Measurements from ENCODE around the gene PGAP3. TPM values are rescaled to one million over a fixed set of nuclear protein-coding genes. Genes with fewer than 3 reads are reported as not detected.

PGAP3 gene
- total and polyA plus RNA-seq, 2 of the 4 experiments (the other 2 are of a cell fraction) = 4.3 to 9.8 TPM

DNA sequence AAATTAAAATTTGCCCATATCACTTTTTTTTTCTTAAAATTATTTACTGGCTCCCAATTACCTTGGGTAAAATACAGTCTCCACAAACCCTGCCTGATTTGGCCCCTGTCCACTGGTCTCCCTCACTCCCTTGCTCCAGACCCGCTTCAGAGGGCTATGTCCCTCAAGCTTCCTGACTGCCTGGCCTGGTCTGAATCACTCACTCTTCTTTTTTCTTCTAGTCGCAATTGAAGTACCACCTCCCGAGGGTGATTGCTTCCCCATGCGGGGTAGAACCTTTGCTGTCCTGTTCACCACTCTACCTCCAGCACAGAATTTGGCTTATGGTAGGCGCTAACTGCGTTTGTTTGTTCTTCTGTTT, 598 bp upstream of the PGAP3 start:
- ChIA-PET CTCF (interaction anchor here (1.3 to 2.3 kb wide), 4 partner anchors 11 to 67 kb away, joined by 3 to 7 read pairs (median 5); partner anchors contain the start of gene ERBB2), POLR2A (ENCODE audit: unreplicated experiment) (interaction anchor here (0.6 to 1.0 kb wide), 3 partner anchors 8 to 296 kb away, joined by 4 to 7 read pairs (median 4); partner anchors contain the start of gene ERBB2)
- H4K91ac ChIP-seq (ENCODE audit: insufficient read depth, low read depth, low read length) = peak overlapping the region; percentile 67
- peak overlapping the region; percentile 95 for H3K4me2 ChIP-seq (ENCODE audit: low read depth, low read length)
- H3K4ac ChIP-seq (ENCODE audit: low read depth, low read length) = peak overlapping the region; percentile 93
- no peak overlapping the region for H2BK20ac ChIP-seq (ENCODE audit: low read depth, low read length)
- H3K23ac ChIP-seq (ENCODE audit: low read depth, low read length) = peak overlapping the region; percentile 66
- TF ChIP-seq CEBPB (IDR thresholded peaks at IDR 0.05; ENCODE audit: low read depth, low read length) = no peak
- TF ChIP-seq MAFK (IDR thresholded peaks at IDR 0.05; ENCODE audit: low read depth, low read length) = no peak
- TF ChIP-seq, protein P1, sequence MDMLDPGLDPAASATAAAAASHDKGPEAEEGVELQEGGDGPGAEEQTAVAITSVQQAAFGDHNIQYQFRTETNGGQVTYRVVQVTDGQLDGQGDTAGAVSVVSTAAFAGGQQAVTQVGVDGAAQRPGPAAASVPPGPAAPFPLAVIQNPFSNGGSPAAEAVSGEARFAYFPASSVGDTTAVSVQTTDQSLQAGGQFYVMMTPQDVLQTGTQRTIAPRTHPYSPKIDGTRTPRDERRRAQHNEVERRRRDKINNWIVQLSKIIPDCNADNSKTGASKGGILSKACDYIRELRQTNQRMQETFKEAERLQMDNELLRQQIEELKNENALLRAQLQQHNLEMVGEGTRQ (IDR thresholded peaks at IDR 0.05; ENCODE audit: low read depth, low read length) = no peak
- no peak for TF ChIP-seq SMC3 (IDR thresholded peaks at IDR 0.05; ENCODE audit: low read depth, low read length)
- TF ChIP-seq MAZ (IDR thresholded peaks at IDR 0.05; ENCODE audit: borderline replicate concordance, low read depth, low read length) = no peak
- no peak for TF ChIP-seq FOS (IDR thresholded peaks at IDR 0.05; ENCODE audit: low read depth, low read length)
- no peak for TF ChIP-seq BHLHE40 (IDR thresholded peaks at IDR 0.05; ENCODE audit: low read depth, low read length)
- no peak for TF ChIP-seq RCOR1 (IDR thresholded peaks at IDR 0.05; ENCODE audit: insufficient replicate concordance, low read length)
- no peak for TF ChIP-seq CHD1 (IDR thresholded peaks at IDR 0.05; ENCODE audit: low read depth, low read length)
- TF ChIP-seq RAD21 (IDR thresholded peaks at IDR 0.05; ENCODE audit: low read length) = no peak
- TF ChIP-seq RFX5 (IDR thresholded peaks at IDR 0.05; ENCODE audit: low read depth, low read length) = no peak
- no peak for TF ChIP-seq NFE2L2 (IDR thresholded peaks at IDR 0.05; ENCODE audit: low read depth, low read length)
- TF ChIP-seq, protein P2, sequence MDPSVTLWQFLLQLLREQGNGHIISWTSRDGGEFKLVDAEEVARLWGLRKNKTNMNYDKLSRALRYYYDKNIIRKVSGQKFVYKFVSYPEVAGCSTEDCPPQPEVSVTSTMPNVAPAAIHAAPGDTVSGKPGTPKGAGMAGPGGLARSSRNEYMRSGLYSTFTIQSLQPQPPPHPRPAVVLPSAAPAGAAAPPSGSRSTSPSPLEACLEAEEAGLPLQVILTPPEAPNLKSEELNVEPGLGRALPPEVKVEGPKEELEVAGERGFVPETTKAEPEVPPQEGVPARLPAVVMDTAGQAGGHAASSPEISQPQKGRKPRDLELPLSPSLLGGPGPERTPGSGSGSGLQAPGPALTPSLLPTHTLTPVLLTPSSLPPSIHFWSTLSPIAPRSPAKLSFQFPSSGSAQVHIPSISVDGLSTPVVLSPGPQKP (IDR thresholded peaks at IDR 0.05; ENCODE audit: borderline replicate concordance, low read depth, low read length) = no peak
- TF ChIP-seq, protein P3, sequence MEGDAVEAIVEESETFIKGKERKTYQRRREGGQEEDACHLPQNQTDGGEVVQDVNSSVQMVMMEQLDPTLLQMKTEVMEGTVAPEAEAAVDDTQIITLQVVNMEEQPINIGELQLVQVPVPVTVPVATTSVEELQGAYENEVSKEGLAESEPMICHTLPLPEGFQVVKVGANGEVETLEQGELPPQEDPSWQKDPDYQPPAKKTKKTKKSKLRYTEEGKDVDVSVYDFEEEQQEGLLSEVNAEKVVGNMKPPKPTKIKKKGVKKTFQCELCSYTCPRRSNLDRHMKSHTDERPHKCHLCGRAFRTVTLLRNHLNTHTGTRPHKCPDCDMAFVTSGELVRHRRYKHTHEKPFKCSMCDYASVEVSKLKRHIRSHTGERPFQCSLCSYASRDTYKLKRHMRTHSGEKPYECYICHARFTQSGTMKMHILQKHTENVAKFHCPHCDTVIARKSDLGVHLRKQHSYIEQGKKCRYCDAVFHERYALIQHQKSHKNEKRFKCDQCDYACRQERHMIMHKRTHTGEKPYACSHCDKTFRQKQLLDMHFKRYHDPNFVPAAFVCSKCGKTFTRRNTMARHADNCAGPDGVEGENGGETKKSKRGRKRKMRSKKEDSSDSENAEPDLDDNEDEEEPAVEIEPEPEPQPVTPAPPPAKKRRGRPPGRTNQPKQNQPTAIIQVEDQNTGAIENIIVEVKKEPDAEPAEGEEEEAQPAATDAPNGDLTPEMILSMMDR (conservative IDR thresholded peaks at IDR 0.05; ENCODE audit: low read depth, low read length) = no peak
- TF ChIP-seq POLR2A (IDR thresholded peaks at IDR 0.05; ENCODE audit: low read depth, low read length) = no peak
- H3K18ac ChIP-seq (ENCODE audit: low read depth, low read length) = no peak overlapping the region
- H3K36me3 ChIP-seq (ENCODE audit: control insufficient read depth, insufficient read depth, low read length) = peaks cover 6% of the 10 kb centered on the region
- H2AK5ac ChIP-seq (ENCODE audit: low read depth, low read length) = peak overlapping the region; percentile 50
- ATAC-seq (ENCODE audit: low read depth) = peak; percentile 8; the same call in 1 of the 2 replicates
- WGBS, 2 experiments (ENCODE audit: extremely low coverage in 2 of 2, insufficient read length in 1 of 2) = no CpG with 5 or more reads among the region's 6 CpGs
- peak overlapping the region; percentile 81 for H3K4me3 ChIP-seq (ENCODE audit: insufficient read depth, low read depth, low read length)
- H3K9ac ChIP-seq (ENCODE audit: low read depth, low read length) = peak overlapping the region; percentile 87
- peak overlapping the region; percentile 98 for H4K5ac ChIP-seq (ENCODE audit: low read depth, low read length)
- peaks cover 8 to 16% of the 10 kb centered on the region in 2 experiments for H3K79me1 ChIP-seq (ENCODE audit: low read depth in 1 of 2, low read length in 2 of 2)
- in situ Hi-C loops (cut with MboI; ENCODE audit: low sequenced_read_pairs) (no loop called here), intact Hi-C loops (cut with micrococcal nuclease) (no loop called here), dilution Hi-C loops (cut with HindIII; ENCODE audit: low sequenced_read_pairs, unreplicated experiment) (no loop called here)
- H3K9me1 ChIP-seq (ENCODE audit: insufficient read depth, low read length) = peaks cover 8% of the 10 kb centered on the region
- H2BK120ac ChIP-seq (ENCODE audit: low read depth, low read length) = no peak overlapping the region
- peak overlapping the region; percentile 61; the same call in 1 of the 2 replicates for H3K56ac ChIP-seq (ENCODE audit: extremely low read depth, insufficient read depth, low read length)
- H2BK5ac ChIP-seq (ENCODE audit: low read depth, low read length, poor library complexity, severe bottlenecking) = no peak overlapping the region
- no peaks in the 10 kb centered on the region for H3K9me3 ChIP-seq (ENCODE audit: control insufficient read depth, insufficient read depth, low read length)
- DNase-seq = peak; percentile 14
- H4K8ac ChIP-seq (ENCODE audit: low read depth in 2 of 2, low read length in 2 of 2) = peak overlapping the region; percentile 98 to 99
- no TSS peak for BruUV-seq (replicated peaks)
- peaks cover 9% of the 10 kb centered on the region for H3K4me1 ChIP-seq (ENCODE audit: control insufficient read depth, insufficient read depth, low read length)
- H3K27me3 ChIP-seq (ENCODE audit: control insufficient read depth, insufficient read depth, low read length) = no peaks in the 10 kb centered on the region
- H2AFZ ChIP-seq (replicated peaks; ENCODE audit: low read length, poor library complexity) = peak overlapping the region; percentile 91
- no peaks in the 10 kb centered on the region for H4K20me1 ChIP-seq (ENCODE audit: insufficient read depth, low read length)
- peak overlapping the region; percentile 78 for H3K14ac ChIP-seq (replicated peaks; ENCODE audit: low read depth, low read length)
- H2AK9ac ChIP-seq (replicated peaks; ENCODE audit: low read depth, low read length, poor library complexity) = peak overlapping the region; percentile 83
- H3K27ac ChIP-seq (ENCODE audit: insufficient read depth, low read length) = peak overlapping the region; percentile 6; the same call in 1 of the 2 replicates
- H2BK15ac ChIP-seq (ENCODE audit: low read depth, low read length) = no peak overlapping the region

Measured in IMR-90 (cell line).